CD4-positive, CD25-positive, alpha-beta regulatory T cell (primary cell): Measurements from ENCODE around the gene HTRA1. TPM values are rescaled to one million over a fixed set of nuclear protein-coding genes. Genes with fewer than 3 reads are reported as not detected.
A peak's percentile ranks its signal among the peaks of the same experiment; 100 is the strongest.

Source experiments
- ATAC-seq, 2 donors: fragments of 150-1000 bp; cut with Tn5 transposase; one replicate each; pipeline ENCODE4 v1.10.0; 2021; ENCODE audit warnings: low read depth in 2 of 2, moderate number of reproducible peaks in 2 of 2, moderate library complexity in 1 of 2
- DNase-seq, 3 donors: peaks; one replicate each; pipeline versions ENCODE4 v3.0.0 to v3.0.0-alpha.2; 2012 to 2022; ENCODE audit warnings: mixed read lengths in 1 of 3
- H3K27ac ChIP-seq: one replicate; pipeline ENCODE4 v1.7.0; 2013; ENCODE audit warnings: mild to moderate bottlenecking, low read length; ENCODE audit not compliant: insufficient read depth, poor library complexity, severe bottlenecking
- H3K27me3 ChIP-seq: one replicate; pipeline ENCODE4 v1.7.0; 2013; ENCODE audit warnings: low read length; ENCODE audit not compliant: control insufficient read depth, insufficient read depth
- H3K36me3 ChIP-seq: one replicate; pipeline ENCODE4 v1.7.0; 2013; ENCODE audit warnings: mild to moderate bottlenecking, low read length, moderate library complexity; ENCODE audit not compliant: control insufficient read depth, insufficient read depth
- H3K4me1 ChIP-seq: 2 replicates; pipeline ENCODE4 v1.7.0; 2013; ENCODE audit warnings: mild to moderate bottlenecking, low read length; ENCODE audit not compliant: insufficient read depth, control insufficient read depth, poor library complexity, severe bottlenecking
- H3K4me3 ChIP-seq: one replicate; pipeline ENCODE4 v1.7.0; 2013; ENCODE audit warnings: low read depth, mild to moderate bottlenecking, low read length, moderate library complexity
- H3K9me3 ChIP-seq, 2 experiments: 1 replicate in 1 of 2; 2 replicates in 1 of 2; pipeline ENCODE4 v1.7.0; 2013; ENCODE audit warnings: low read length in 2 of 2, mild to moderate bottlenecking in 1 of 2, moderate library complexity in 1 of 2; ENCODE audit not compliant: control insufficient read depth in 2 of 2
- H3K27ac Mint-ChIP-seq, 3 donors: one replicate each; pipeline ENCODE4 v1.8.0; 2020 to 2022; ENCODE audit warnings: mild to moderate bottlenecking in 3 of 3, mixed read lengths in 3 of 3, moderate library complexity in 2 of 3
- H3K27me3 Mint-ChIP-seq: one replicate; pipeline ENCODE4 v1.8.0; 2022; ENCODE audit warnings: mild to moderate bottlenecking, mixed read lengths
- H3K36me3 Mint-ChIP-seq: one replicate; pipeline ENCODE4 v1.8.0; 2020; ENCODE audit warnings: mixed read lengths
- H3K4me1 Mint-ChIP-seq, 4 donors: one replicate each; pipeline ENCODE4 v1.8.0; 2020 to 2022; ENCODE audit warnings: mixed read lengths in 4 of 4, mild to moderate bottlenecking in 1 of 4
- H3K4me3 Mint-ChIP-seq, 4 donors: one replicate each; pipeline ENCODE4 v1.8.0; 2020 to 2022; ENCODE audit warnings: mild to moderate bottlenecking in 4 of 4, mixed read lengths in 4 of 4, moderate library complexity in 3 of 4
- H3K9me3 Mint-ChIP-seq, 7 donors: one replicate each; pipeline ENCODE4 v1.8.0; 2020 to 2022; ENCODE audit warnings: mixed read lengths in 7 of 7, mild to moderate bottlenecking in 3 of 7, moderate library complexity in 2 of 7
- polyA plus RNA-seq, 4 donors: library from polyadenylated mRNA; unstranded; fragments of 300-500 nt; fragmentation: Illumina TruSeq; gene quantifications; one replicate each; pipeline ENCODE4 v1.2.3, GENCODE V29; 2021
- total RNA-seq: library from RNA; stranded (reverse); gene quantifications from one replicate; pipeline ENCODE4 v1.2.3, GENCODE V29; 2022

Gene HTRA1
- total and polyA plus RNA-seq, 5 donors from 2014 or later, result not detected

GRCh38 chr10:122445469-122445868 lies 15.9 kb upstream of the HTRA1 start:
- Mint-ChIP-seq H3K36me3 (peaks cover 1% of the 10 kb centered on the region), H3K4me1 (no peaks in the 10 kb centered on the region), H3K4me3 (no peak overlapping the region), H3K27me3 (peaks cover 13% of the 10 kb centered on the region), H3K9me3 (peaks cover 0 to under 1% (median 0%) of the 10 kb centered on the region in 7 donors), H3K27ac (no peak overlapping the region)
- H3K9me3 ChIP-seq, result no peaks in the 10 kb centered on the region
- H3K27ac ChIP-seq, result no peak overlapping the region
- no peak overlapping the region for H3K4me3 ChIP-seq
- no peaks in the 10 kb centered on the region for H3K4me1 ChIP-seq
- peaks cover 1% of the 10 kb centered on the region for H3K27me3 ChIP-seq
- DNase-seq, result no peak
- no peaks in the 10 kb centered on the region for H3K36me3 ChIP-seq
- no peak for ATAC-seq

DNA sequence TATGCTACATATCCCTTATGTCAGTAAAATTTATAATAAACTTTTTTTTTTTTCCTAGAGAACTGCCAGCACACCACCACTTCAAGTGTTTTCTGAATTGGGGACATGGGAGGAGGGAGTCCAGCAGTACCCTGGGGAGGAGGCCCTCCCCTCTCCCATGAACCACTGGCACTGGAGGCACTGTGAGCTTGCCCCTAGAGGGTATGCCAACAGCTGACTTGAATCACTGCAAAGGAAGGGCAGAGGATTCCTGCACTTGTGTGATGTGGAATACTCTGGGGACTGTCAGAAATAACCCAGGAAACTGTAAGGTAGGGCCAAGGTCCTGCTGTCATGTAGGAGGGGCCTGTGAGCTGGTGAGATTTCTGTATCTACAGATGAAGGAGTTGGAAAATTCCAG lies 15.4 kb upstream of the HTRA1 start:
- no peak for ATAC-seq
- H3K36me3 ChIP-seq, result no peaks in the 10 kb centered on the region
- peaks cover 1% of the 10 kb centered on the region for H3K27me3 ChIP-seq
- no peak overlapping the region for H3K4me3 ChIP-seq
- Mint-ChIP-seq H3K27me3 (peaks cover 15% of the 10 kb centered on the region), H3K27ac (peak overlapping the region in 1 of 3 donors; percentile 5), H3K4me1 (no peaks in the 10 kb centered on the region), H3K36me3 (no peaks in the 10 kb centered on the region), H3K9me3 (peaks cover 0 to under 1% (median 0%) of the 10 kb centered on the region in 7 donors), H3K4me3 (no peak overlapping the region)
- DNase-seq, result no peak
- no peak overlapping the region for H3K27ac ChIP-seq
- no peaks in the 10 kb centered on the region for H3K9me3 ChIP-seq
- no peaks in the 10 kb centered on the region for H3K4me1 ChIP-seq

GRCh38 chr10:122446668-122447423 lies 14.5 kb upstream of the HTRA1 start:
- Mint-ChIP-seq H3K36me3 (no peaks in the 10 kb centered on the region), H3K27me3 (peaks cover 15% of the 10 kb centered on the region), H3K4me1 (no peaks in the 10 kb centered on the region), H3K9me3 (peaks cover 0 to 2% (median 0%) of the 10 kb centered on the region in 7 donors), H3K4me3 (no peak overlapping the region), H3K27ac (no peak overlapping the region)
- H3K36me3 ChIP-seq, result no peaks in the 10 kb centered on the region
- DNase-seq, result no peak
- H3K4me1 ChIP-seq, result no peaks in the 10 kb centered on the region
- H3K27ac ChIP-seq, result no peak overlapping the region
- no peak for ATAC-seq
- H3K27me3 ChIP-seq, result peaks cover 1% of the 10 kb centered on the region
- H3K4me3 ChIP-seq, result no peak overlapping the region
- no peaks in the 10 kb centered on the region for H3K9me3 ChIP-seq

DNA sequence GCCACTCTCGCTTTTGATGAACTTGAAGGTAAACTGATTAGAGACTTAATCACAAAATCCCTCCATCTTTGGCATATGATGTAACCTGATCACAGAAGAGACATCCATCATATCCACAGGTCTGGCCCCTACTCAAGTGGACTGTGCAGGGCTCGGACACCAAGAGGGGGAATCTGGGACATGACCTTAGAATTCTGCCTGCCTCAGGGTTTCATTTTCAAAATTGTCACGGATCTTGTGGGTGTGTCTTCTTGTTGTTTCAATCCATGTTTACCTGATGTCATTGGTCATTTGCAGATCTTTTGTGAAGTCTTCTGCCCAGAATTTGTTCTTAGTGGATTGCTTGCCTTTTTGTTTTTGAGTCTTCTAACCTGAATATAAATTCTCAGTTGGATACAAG lies 12.8 kb upstream of the HTRA1 start:
- no peaks in the 10 kb centered on the region for H3K4me1 ChIP-seq
- Mint-ChIP-seq H3K36me3 (no peaks in the 10 kb centered on the region), H3K27ac (no peak overlapping the region), H3K4me1 (no peaks in the 10 kb centered on the region), H3K9me3 (peaks cover 0 to 2% (median 0%) of the 10 kb centered on the region in 7 donors), H3K4me3 (no peak overlapping the region), H3K27me3 (peaks cover 22% of the 10 kb centered on the region)
- no peak overlapping the region for H3K4me3 ChIP-seq
- ATAC-seq (no peak), DNase-seq (no peak)
- peaks cover 8% of the 10 kb centered on the region for H3K27me3 ChIP-seq
- no peaks in the 10 kb centered on the region for H3K36me3 ChIP-seq
- peaks cover 0 to 4% of the 10 kb centered on the region in 2 experiments for H3K9me3 ChIP-seq
- H3K27ac ChIP-seq, result no peak overlapping the region

GRCh38 chr10:122449153-122449552 lies 12.2 kb upstream of the HTRA1 start:
- no peaks in the 10 kb centered on the region for H3K36me3 ChIP-seq
- DNase-seq (no peak), ATAC-seq (no peak)
- no peak overlapping the region for H3K27ac ChIP-seq
- no peak overlapping the region for H3K4me3 ChIP-seq
- H3K4me1 ChIP-seq, result no peaks in the 10 kb centered on the region
- Mint-ChIP-seq H3K9me3 (peaks cover 0 to 2% (median 0%) of the 10 kb centered on the region in 7 donors), H3K27ac (no peak overlapping the region), H3K27me3 (peaks cover 22% of the 10 kb centered on the region), H3K4me3 (no peak overlapping the region), H3K4me1 (no peaks in the 10 kb centered on the region), H3K36me3 (no peaks in the 10 kb centered on the region)
- peaks cover 0 to 4% of the 10 kb centered on the region in 2 experiments for H3K9me3 ChIP-seq
- peaks cover 8% of the 10 kb centered on the region for H3K27me3 ChIP-seq

DNA sequence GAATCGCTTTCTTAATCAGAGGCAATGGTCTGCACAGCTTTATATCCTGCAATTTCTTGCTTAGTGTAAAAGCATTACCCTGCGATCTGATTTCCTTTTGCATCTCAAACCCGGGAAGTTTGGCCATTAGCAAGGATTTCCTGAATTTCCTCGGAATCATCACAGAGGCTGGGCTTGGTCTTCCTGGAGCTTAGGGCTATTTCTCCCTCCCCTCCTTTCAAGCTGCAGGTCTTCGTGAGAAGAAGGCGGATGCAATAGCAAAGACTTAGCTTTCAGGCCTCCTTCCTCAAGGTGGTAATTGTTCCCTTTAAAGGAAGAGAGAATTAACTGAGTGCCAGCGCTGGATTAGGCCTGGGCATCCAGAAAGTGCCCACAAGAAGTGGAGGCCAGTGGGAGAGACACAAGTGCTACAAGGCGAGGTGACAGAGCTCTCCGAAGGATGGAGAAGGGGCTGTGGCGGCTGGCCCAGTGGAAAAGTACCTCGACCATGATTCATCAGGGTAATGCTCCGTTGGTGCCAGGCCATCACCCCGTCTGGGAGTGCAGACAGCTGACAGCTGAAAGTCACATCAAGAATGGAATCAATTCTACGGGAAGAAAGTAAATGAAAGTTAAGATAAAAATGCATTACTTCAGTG lies 10.9 kb upstream of the HTRA1 start:
- Histone ChIP-seq H3K27me3 (peaks cover 10% of the 10 kb centered on the region), H3K4me3 (no peak overlapping the region), H3K36me3 (no peaks in the 10 kb centered on the region), H3K27ac (no peak overlapping the region), H3K4me1 (no peaks in the 10 kb centered on the region), H3K9me3 (peaks cover 0 to 4% of the 10 kb centered on the region in 2 experiments)
- DNase-seq, result no peak
- Mint-ChIP-seq H3K27ac (no peak overlapping the region), H3K27me3 (peaks cover 26% of the 10 kb centered on the region), H3K9me3 (peaks cover 0 to 2% (median 0%) of the 10 kb centered on the region in 7 donors), H3K4me1 (no peaks in the 10 kb centered on the region), H3K4me3 (no peak overlapping the region), H3K36me3 (no peaks in the 10 kb centered on the region)
- ATAC-seq, result no peak

- H3K9me3 Mint-ChIP-seq, result peaks cover 0 to 7% (median 0%) of the 10 kb centered on the region in 7 donors
- peaks cover 54% of the 10 kb centered on the region for H3K27me3 Mint-ChIP-seq
- no peaks in the 10 kb centered on the region for H3K4me1 Mint-ChIP-seq
Observed at GRCh38 chr10:122454071-122454470, 7.3 kb upstream of the HTRA1 start.

More at GRCh38 chr10:122454071-122454470, 7.3 kb upstream of the HTRA1 start:
- Histone ChIP-seq H3K4me1 (no peaks in the 10 kb centered on the region), H3K4me3 (no peak overlapping the region), H3K36me3 (no peaks in the 10 kb centered on the region), H3K9me3 (peaks cover 0 to 4% of the 10 kb centered on the region in 2 experiments), H3K27ac (no peak overlapping the region), H3K27me3 (peaks cover 11% of the 10 kb centered on the region)
- ATAC-seq (no peak), DNase-seq (no peak)
- Mint-ChIP-seq H3K36me3 (no peaks in the 10 kb centered on the region), H3K27ac (no peak overlapping the region), H3K4me3 (no peak overlapping the region)
